GM21737 (cell line): ENCODE results near the gene FTH1.
"Not testable (repeated sequence)": the region's sequence is repeated elsewhere in the genome, so short reads cannot be mapped to it uniquely, and the experiment has no call there.

Source experiments
- ATAC-seq: cut with Tn5 transposase; IDR thresholded peaks from one replicate; pipeline ENCODE4 v1.9.1; 2021; ENCODE audit warnings: mild to moderate bottlenecking, moderate library complexity; ENCODE audit not compliant: unreplicated experiment

Gene FTH1

DNA sequence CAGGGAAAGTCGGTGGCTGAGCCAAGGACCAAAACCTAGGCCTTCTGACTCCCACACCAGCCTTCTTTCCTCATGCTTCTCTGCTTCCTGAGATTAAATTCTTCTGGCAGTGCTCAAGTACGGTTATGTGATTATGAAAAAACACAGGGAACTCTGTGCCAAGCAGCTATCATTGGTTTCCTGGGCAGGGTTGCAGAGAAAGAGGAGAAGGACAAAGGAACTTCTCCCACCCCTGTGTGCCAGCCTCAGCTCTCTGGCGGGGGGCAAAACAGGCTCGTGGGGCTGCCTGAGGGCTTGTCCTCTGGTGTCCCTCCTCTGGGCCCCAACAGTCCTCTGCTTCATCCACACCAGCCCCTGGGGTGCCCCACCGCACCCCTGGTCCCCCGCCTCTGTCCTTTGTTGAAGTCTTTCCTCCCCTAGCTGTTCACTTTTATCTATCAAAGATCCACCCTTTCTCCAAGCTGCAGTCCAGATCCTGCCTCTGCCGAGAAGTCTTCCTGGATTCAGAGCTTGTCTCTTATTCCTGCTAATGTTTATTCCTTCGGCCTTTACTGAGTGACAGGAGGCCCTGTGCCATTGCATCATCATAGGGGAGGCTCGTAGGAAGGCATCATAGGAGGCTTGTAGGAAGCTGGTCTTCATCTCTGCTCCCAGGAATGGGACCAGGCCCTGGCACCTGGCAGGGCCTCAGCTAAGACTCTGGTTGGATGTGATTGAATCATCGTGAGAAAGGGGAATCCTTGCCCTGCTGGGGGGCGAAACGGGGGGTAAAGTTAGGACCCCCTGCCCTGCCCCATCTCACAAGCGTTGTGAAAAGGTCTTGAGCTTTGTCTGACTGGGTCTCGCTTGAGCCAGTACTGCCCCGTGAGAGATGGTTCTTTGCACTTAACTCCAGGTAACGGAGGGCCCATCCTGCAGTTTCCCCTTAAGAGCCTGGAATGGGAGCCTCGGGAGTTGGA, 11.5 kb upstream of the FTH1 start:
- no peak for ATAC-seq

DNA sequence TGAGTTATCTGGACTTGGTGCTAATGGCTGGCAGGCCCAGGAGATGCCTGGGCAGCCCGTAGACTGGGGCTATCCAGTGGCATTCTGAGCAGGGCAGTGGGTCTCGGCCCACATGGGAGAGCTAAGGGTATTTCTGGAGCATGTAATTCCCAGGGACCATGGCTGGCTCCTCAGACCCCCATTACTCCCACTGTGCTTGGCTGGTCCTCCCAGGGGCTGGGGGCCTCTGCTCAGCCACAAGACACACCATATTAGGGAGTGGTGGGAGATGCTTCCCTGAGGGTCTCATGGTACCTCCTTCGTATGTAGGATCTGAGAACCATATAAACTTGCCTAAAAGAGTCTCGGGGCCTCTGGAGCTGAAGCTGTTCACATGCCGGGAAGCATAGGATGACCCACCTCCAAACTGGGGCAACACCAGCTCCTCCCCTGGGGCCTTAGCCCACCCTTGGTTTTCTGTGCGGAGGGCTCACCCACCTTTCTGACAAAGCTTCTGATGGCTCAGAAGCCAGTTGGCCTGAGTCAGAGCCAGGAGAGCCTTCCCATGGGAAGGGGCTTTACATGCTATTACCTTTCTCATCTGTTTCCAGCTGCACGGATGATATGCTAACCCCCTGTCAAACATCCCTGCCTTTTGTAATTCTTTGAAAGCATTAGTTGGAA, 9.5 kb upstream of the FTH1 start:
- ATAC-seq = no peak

DNA sequence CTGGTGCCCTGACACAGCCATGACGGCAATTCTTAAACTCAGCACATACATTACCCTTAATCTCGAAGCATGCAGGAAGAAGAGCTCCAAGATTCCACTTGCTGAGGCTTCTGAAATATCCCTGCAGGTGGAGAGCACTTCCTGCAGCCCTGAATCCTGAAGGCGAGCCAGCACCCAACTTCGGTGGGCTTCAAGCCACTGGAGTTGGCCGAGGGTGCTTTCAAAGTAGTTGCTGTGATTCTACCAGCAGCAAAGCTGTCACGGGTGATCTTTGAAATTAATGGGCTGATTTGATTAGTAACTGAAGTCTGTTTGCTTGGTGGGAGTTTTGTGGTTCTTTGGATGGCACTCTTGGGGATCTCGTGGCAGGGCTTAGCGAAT, 9.0 kb upstream of the FTH1 start:
- ATAC-seq = no peak

DNA sequence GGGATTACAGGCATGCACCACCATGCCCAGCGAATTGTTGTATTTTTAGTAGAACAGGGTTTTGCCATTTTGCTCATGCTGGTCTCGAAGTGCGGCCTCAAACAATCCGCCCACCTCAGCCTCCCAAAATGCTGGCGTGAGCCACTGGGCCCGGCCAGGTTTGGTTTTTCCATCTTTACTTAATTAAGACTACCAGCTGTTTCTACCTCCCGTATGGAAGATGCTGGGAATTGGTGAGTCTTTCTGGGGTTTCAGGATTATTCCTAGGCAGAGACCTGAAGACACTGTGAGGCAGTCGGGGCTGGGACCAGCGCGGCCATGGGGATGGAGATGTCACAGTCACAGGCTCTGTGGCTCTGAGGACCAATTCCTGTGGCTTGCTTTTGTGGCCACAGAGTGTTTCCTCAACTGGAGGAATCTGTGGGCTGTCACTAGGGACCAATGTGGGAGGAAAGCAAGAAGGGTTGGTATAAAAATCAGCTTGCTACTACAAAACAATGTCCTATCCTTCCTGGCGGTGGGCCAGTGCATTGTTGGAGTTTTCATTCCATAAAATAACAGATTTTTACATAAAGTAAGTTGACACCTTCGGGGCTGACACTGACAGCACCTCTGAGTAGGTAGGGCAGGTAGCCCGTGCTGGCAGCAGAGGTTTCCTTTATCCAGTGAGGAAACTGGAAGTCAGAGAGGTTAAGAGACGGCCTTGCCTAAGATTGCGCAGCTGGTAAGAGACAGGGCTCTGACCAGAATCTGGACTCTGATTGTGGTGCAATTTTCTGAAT, 8.4 kb upstream of the FTH1 start:
- no peak for ATAC-seq

DNA sequence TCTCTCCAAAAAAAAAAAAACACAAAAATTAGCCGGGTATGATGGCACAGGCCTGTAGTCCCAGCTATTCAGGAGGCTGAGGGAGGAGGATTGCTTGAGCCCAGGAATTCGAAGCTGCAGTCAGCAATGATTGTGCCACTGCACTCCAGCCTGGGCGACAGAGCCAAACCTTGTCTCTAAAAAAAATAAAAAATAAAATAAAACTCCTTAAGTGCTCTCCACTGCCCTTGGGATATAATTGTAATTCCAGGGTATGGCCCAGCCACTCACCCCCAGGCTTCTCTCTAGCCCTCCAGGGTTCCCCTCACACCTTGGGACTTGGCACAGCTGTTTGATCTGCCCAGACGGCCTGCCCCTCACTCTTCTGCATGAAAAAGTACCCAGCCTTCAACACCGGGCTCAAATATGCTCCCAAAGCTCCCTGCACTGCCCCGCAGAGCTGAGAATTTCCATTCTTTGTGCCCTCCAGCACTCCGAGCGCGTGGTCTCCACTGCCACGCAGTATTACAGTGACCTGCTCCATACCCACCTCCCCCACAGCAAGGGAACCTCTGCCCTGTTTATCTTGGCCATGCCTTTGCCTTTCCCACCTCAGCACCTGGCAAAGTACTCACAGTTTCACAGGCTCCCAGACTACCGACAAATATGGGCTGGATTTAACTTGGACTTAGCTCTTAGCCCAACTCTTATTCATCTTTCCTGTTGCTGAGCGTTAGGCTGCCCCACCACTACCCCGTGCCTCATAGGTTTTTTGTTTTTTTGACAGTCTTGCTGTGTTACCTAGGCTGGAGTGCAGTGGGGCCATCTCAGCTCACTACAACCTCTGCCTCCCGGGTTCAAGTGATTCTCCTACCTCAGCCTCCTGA, 7.6 kb upstream of the FTH1 start:
- ATAC-seq = no peak

DNA sequence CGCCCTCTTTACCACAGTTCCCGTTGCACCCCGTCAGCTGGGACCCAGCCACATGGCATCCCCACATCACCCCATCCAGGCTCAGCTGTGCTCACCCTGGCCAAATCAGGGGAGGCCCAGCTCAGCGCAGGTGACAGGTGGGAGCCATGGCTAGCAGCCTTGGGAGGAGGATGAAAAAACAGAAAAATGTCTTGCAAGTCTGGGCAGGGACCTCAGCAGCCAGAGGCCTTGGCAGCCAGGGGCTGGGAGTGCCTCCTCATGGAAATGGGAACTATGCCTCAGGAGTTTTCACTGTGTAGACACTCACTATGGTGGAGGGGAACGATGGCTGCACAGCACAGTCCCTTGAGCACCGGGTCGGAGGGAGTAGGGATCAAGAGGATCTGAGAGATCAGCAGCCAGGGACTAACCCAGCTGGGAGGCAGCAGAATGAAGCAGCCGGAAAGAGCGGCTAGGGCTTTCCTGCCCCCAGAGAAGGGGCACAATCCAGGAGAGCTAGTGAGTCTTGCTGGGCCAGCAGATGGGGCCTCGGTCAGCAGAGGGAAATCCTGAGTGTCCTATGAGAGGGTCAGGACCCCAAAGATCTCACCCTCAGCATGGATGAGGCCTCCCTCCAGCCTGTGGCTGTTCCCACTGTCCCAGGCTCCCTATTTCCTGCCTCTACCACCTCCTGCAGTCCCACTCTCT, 6.2 kb upstream of the FTH1 start:
- no peak for ATAC-seq

DNA sequence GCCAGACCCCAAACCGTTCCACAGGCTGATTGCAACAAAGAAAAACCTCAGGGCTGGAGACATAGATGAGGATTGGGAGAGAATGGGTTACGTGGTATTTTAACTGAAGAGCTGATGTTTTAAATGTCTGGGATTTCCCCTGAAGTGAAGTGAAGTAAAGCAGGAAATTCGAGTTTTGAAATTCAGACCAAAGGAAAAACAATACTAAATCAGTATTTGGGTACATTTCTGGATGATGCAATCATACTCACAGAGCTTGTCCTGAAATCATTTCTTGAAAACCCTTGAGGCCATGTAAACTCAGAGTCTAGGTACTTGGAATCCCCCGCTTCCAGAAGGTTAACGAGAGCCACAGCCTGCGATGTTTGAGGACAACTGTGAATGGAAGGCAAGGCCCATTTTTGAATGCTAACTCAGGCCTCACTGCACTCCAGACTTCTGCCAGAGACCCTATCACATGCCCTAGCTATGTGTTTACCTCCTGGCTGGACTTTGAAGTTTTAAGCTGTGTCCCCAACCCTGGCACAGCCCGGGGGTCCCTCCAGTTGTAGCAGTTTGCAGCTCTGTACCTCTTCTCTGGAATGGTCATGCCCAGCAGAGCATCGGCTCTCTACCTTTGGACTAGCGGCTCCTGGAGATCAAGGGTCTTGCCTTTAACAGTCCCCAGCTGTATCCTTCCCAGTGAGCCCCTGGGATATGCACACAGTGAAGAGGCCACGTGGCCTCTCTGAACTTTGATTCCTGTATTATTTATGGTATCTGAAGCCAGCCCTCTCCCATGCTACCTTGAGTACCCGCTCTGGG, 5.4 kb upstream of the FTH1 start:
- ATAC-seq = no peak

DNA sequence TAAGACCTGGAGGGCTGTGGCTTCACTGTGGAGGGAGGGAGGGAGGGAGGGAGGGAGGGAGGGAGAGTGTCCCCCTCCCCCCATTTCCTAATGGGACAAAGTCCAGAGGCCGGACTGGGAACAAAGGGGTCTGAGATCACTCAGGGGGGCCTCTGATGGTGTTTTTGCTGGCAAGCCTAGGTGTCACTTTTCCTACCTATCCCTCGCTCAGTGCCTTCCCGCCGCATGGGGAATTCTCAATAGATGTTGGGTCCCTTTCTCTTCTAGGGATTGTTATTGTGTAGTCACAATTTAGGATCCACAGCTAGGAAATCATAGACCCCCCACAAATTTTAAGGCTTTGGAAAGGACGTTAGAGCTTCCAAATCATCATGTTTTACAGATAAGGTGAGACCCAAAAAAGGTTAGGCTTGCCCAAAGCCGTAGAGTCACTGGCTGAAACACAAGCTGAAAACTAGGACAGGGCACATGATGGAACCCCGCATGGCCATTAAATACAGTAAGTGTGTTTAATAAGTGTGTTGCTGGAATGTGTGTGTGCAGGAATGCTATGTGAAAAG, 4.8 kb upstream of the FTH1 start:
- no peak for ATAC-seq

DNA sequence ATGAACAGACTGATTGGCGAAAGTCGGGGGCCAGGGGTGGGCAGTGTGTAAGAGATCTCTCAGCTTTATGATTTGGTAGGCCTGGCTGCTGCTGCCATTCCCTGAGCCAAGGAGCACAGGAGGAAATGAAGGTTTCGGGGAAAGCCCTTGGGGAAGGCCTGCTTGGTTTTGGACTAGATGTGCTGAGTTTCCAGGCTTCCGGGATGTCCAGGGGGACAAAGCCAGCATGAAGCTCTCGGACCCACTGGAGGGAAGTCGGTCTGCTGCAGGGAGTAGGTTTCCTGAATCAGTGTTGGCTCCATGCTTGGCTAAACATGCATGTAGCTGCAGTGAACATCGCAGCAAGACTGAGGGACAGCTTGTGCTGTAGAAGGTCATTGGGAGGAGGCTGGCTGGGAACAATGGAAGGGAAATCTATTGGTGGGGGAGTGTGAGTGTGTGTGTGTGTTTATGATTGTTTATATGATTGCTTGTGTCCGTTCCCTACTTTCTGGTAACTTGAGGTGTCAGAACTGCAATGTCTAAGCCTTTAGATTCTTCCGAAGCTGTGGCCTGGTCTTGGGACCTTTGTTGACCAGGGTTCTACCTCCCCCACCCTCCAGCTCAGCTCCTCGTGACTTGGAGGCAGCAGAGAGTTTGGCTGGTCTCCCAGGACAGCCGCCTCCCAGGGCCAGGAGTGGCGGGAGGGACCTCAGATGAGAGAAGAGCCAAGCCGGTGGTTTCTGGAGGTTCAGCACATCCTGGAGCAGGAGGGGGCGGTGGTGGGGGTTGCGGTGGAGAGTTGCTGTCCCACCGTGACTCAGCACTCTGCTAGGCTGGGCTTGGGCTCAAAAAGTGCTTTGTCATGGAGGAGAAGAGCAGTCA, 4.0 kb upstream of the FTH1 start:
- ATAC-seq = no peak

DNA sequence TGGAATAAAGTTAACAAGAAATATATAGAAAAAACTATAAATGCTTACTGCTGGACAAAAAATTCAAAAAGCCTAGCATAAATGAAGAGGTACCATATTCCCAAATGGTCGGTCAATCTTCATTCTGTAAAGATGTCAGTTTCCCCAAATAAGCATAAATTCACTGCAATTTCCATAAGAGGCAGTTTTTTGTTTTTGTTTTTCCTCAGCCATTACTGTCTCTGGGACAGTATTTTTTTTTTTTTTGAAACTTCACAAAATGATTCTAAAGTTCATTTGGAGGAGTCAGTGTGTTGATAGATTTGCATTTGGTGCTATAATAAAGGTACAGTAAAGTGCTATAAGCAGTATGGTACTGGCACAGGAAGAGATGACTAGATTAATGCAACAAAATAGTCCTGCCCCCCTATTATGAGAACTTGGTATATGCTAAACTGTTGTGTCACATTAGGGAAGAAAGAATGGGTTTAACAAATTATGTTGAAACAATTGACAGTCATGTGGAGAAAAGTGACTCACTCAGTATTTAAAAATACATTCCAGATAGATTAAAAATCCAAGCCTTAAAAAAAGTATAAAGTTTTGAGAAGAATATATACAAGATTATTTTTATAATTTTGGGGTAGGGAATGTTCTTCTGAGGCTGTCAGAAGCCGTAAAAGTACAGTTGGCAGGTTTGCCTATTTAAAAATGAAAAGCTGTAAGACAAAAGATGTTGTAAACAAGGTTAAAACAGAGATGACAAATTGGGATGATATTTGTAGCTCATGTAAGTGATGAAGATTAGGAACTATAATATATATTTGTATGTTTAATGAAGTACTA, 2.6 kb upstream of the FTH1 start:
- no peak for ATAC-seq

DNA sequence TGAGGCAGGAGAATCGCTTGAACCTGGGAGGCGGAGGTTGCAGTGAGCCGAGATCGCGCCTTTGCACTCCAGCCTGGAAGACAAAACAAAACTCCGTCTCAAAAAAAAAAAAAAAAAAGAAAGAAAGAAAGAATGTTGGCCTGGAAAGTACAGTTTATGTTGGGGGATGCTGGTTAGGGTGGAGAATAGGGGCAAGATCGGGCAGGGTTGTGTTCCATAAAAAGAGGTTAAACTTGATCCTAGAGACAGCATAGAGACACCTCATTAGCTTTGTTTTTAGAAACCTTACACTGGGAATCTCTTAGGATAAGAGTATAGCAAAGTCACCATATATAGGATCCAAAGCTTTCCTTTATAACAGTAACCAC, 1.9 kb upstream of the FTH1 start:
- no peak for ATAC-seq

DNA sequence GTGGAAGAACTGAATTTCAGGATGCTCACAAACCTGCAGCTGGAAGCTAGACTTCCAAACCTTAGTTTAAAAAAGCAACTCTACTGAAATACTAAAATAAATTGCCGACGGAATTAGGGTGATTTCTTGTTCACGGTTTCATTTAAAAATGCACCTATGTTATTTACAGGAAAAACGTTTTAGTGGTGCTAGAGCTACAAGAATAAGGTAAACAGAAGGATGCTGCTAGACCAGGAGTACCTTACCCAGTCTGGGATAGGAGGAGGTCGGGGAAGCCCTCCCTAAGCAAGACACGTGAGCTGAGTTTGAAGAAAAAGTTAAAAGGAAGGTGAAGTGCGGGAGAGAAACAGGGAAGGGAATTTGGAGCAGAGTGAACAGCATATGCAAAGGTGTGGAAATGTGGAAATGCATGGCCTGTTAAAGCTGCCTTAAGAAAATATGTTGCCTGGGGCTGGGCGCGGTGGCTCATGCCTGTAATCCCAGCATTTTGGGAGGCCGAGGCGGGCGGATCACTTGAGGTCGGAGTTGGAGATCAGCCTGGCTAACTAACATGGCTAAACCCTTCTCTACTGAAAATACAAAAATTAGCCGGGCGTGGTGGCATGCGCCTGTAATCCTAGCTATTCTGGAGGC, 1.4 kb upstream of the FTH1 start:
- no peak for ATAC-seq

DNA sequence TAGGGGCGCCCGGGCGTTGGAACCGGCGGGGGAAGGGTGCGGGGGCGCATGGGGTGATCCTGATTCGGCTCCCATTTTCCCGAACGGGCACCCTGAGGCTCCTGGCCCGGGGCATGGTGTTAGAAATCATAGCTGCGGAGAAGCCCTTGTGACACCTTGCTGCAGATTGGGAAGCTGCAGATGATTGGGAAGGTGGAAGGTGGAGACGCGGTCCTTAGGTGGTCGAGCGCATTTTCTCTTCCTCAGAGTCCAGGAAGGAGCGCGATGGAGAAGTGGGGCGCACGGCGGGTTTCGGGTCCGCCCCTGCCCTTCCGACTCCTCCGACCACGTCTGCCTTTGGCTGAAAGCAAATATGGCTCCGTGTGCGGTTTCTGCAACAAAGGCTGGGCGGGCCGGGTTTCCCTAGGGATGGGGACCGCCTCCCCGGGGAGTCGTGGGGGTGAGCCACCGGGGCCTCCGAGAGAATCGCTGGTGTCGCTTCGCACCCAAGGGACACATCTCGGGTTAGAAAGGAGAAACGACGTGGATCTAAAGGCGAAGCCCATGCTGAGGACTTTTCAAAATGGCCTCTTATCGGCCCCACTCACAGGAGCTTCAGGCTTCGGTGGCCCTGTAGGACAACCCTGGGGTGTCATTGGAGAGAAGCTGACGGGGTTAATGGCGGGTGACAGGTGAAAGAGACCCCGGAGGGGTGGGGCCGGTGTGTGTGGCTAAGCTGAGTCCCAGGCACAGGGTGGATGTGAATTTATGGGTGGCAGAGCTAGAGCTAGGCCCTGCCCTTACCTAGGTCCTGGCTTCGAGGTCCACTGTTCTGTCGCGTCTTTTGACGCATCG, 707 bp upstream of the FTH1 start:
- ATAC-seq = peak; percentile 28

DNA sequence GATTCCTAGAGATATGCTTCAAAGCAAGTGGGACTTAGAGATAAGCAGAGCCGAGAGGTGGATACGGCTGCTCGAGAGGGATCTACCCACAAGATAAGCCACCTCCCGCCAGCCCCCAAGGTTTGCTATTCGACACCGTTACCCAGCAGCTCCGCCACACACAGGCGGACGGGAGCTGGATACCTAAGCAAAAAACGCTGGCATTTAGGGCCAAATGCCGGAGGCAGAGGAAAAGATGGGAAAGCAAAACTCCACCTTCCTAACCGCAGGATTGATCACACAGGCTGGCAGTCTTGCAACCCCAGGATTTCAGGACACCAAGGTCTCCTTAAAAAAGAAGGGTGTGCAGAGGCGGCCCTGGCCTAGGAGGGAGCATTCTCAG, 709 bp downstream of the FTH1 start:
- ATAC-seq = no peak

DNA sequence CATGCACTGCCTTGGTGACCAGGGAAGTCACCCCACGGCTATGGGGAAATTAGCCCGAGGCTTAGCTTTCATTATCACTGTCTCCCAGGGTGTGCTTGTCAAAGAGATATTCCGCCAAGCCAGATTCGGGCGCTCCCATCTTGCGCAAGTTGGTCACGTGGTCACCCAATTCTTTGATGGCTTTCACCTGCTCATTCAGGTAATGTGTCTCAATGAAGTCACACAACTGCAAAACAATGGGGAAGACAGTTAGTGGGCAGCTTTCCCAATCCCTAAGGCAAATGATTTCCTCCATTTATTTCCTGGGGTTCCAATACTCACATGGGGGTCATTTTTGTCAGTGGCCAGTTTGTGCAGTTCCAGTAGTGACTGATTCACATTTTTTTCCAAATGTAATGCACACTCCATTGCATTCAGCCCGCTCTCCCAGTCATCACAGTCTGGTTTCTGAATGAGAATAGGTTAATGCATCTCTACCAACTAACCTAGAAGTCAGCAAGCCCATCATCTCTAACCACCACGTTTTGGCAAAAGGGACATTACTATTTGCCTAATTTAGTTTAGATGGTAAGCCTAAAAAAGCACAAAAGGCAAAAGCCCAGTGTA, 2.7 kb downstream of the FTH1 start:
- ATAC-seq = not testable (repeated sequence)
